Measurements from ENCODE around the gene SNX33. TPM values are rescaled to one million over a fixed set of nuclear protein-coding genes. Genes with fewer than 3 reads are reported as not detected.
A peak's percentile ranks its signal among the peaks of the same experiment; 100 is the strongest.

SNX33 gene
- total RNA-seq, 1 donor from 2014 or later = 11.4 TPM

DNA sequence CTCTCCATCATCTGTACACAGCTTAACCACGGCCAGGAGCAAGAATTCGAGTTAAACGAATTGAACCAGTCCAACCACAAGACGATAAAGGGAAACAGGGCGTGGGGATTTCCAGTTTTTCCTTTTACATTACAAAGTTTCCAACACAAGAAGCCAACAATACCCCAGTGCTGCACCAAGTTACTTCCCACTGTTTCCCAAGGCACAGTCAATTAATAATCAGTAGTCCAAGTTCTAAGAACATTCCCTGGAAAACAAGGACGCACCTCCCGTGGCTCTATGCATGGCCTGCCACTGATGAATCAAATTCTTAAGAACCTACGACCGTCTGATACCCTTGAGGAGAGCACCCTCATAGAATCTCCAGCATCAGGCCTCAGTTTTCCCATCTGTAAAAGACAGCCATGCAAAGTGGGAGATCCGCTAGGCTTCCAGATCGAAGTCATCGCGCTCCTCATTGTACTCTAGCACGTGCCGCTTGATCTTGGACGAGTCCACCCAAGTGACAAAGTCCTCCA, 8.5 kb upstream of the SNX33 start:
- Histone ChIP-seq H3K4me1 (peaks cover 48% of the 10 kb centered on the region), H3K9me3 (replicated peaks) (no peaks in the 10 kb centered on the region), H3K36me3 (no peaks in the 10 kb centered on the region), H3K4me3 (peak overlapping the region; percentile 90), H3K27me3 (ENCODE audit: low read depth) (no peaks in the 10 kb centered on the region), H3K27ac (replicated peaks) (peak overlapping the region; percentile 98)
- DNase-seq = no peak
- TF ChIP-seq, protein P1, sequence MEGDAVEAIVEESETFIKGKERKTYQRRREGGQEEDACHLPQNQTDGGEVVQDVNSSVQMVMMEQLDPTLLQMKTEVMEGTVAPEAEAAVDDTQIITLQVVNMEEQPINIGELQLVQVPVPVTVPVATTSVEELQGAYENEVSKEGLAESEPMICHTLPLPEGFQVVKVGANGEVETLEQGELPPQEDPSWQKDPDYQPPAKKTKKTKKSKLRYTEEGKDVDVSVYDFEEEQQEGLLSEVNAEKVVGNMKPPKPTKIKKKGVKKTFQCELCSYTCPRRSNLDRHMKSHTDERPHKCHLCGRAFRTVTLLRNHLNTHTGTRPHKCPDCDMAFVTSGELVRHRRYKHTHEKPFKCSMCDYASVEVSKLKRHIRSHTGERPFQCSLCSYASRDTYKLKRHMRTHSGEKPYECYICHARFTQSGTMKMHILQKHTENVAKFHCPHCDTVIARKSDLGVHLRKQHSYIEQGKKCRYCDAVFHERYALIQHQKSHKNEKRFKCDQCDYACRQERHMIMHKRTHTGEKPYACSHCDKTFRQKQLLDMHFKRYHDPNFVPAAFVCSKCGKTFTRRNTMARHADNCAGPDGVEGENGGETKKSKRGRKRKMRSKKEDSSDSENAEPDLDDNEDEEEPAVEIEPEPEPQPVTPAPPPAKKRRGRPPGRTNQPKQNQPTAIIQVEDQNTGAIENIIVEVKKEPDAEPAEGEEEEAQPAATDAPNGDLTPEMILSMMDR (IDR thresholded peaks at IDR 0.05; ENCODE audit: borderline replicate concordance) = no peak
- intact Hi-C loops (cut with micrococcal nuclease) = no loop called here

DNA sequence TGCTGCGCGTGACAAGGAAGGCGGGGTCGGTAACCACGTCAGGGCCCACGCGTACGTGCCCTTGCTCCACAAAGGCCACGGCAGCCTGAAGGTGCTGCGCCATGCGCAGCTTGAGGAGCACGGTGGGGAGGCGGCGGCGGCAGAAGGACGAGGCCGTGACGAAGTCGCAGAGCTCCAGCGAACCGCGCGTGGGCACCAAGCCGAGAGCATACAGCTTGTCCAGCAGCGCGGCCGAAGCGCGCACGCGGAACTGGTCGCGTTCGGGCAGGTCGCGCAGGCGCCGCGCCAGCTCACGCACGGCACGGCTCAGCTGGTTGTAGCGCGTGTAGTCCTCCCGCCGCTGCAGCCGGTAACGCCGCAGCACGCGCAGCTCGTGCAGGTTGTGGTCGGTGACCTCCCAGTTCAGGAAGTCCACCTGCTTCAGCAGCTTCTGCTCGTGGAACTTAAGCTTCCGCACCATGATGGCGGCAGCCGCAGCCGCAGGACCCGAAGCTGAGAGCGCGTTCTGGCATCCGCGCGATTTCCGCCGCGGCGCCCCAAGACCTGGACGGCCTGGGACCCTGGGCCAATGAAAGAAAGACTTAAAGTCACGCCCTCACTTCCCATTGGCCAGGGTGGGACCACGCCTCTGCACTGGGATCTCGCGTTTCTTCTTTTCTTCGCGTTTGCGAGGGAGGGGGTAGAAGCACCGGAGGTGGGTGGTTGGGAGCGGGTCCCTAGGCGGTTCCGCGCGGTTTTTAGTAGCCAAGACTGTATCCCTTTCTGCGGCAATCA, 7.8 kb upstream of the SNX33 start, which contains the start of gene IMP3:
Gene IMP3, minus strand, starts transcription at position 516 of the 774 bp plus-strand sequence. Its CDS starts 56 bp downstream, at position 460.
- Histone ChIP-seq H3K27ac (replicated peaks) (peak within 1 kb of the TSS; percentile 98), H3K27me3 (ENCODE audit: low read depth) (no peaks in the 10 kb centered on the region), H3K4me1 (peaks cover 48% of the 10 kb centered on the region), H3K4me3 (peak within 1 kb of the TSS; percentile 90), H3K9me3 (replicated peaks) (no peaks in the 10 kb centered on the region), H3K36me3 (no peaks in the 10 kb centered on the region)
- peak; percentile 95 for DNase-seq
- intact Hi-C loops (cut with micrococcal nuclease) = no loop called here
- TF ChIP-seq, protein P1 (IDR thresholded peaks at IDR 0.05; ENCODE audit: borderline replicate concordance) = no peak

DNA sequence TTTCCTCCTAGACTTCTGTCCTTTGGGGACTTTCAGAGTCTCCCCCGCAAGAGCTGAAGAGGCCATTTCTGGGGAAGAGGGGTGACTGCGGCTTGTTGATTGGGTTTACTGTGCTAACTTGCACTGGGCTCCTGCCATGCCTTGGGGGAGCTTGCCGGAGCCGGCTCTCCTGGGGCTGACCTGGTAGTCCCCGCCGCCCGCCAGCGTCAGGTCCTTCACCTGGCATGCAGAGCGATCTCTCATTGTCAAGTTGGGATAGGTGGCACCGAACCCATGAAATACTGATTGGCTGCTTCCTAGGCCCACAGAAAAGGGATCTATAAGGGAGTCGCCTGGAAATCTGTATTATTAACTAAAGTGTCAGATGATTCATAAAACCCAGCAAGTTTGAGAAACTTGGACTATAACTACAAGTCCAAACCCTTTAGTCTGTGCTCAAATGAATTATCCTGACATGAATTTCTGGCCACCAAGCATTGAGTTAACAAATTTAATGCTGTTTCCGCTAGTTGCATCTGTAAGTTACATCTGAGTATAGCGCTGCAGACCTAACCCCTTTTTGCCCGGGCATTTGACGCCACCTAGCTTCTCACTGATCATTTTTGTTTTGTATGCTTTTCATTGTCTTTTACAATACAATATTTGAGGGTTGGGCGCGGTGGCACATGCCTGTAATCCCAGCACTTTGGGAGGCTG, 7.1 kb upstream of the SNX33 start:
- peaks cover 50% of the 10 kb centered on the region for H3K4me1 ChIP-seq
- peak overlapping the region; percentile 90 for H3K4me3 ChIP-seq
- no peaks in the 10 kb centered on the region for H3K27me3 ChIP-seq (ENCODE audit: low read depth)
- H3K9me3 ChIP-seq (replicated peaks) = no peaks in the 10 kb centered on the region
- no peaks in the 10 kb centered on the region for H3K36me3 ChIP-seq
- peak; percentile 38 for DNase-seq
- intact Hi-C loops (cut with micrococcal nuclease) = no loop called here
- TF ChIP-seq, protein P1 (IDR thresholded peaks at IDR 0.05; ENCODE audit: borderline replicate concordance) = no peak
- H3K27ac ChIP-seq (replicated peaks) = peak overlapping the region; percentile 98

DNA sequence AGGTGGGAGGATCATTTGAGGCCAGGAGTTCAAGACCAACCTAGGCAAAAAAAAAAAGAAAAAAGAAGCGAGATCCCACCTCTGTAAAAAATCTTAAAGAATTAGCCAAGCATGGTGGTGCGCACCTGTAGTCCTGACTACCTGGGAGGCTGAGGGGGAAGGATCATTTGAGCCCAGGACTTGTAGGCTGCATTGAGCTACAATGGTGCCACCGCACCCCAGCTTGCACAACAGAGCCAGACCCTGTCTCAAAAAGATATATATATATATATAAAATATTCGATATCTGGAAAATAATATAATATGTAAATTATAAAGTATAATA, 6.6 kb upstream of the SNX33 start:
- TF ChIP-seq, protein P1 (IDR thresholded peaks at IDR 0.05; ENCODE audit: borderline replicate concordance) = no peak
- no peaks in the 10 kb centered on the region for H3K9me3 ChIP-seq (replicated peaks)
- intact Hi-C loops (cut with micrococcal nuclease) = no loop called here
- H3K27ac ChIP-seq (replicated peaks) = peak overlapping the region; percentile 98
- H3K27me3 ChIP-seq (ENCODE audit: low read depth) = no peaks in the 10 kb centered on the region
- H3K4me1 ChIP-seq = peaks cover 54% of the 10 kb centered on the region
- DNase-seq = no peak
- no peak overlapping the region for H3K4me3 ChIP-seq
- H3K36me3 ChIP-seq = no peaks in the 10 kb centered on the region

DNA sequence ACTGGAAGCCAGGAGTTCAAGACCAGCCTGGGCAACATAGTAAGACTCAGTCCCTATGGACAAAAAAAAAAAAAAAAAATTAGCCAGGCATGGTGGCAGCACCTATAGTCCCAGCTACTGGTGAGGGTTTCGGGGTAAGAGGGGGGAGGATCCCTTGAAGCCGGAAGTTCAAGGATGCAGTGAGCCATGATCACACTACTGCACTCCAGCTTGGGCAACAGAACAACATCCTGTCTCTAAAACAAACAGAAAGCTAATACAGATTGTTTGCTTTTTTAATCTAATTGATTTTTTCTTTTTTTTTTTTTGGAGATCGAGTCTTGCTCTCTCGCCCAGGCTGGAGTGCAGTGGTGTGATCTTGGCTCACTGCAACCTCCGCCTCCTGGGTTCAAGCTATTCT, 6.1 kb upstream of the SNX33 start:
- Histone ChIP-seq H3K27me3 (ENCODE audit: low read depth) (no peaks in the 10 kb centered on the region), H3K36me3 (no peaks in the 10 kb centered on the region), H3K27ac (replicated peaks) (no peak overlapping the region), H3K4me1 (peaks cover 54% of the 10 kb centered on the region), H3K4me3 (no peak overlapping the region), H3K9me3 (replicated peaks) (no peaks in the 10 kb centered on the region)
- intact Hi-C loops (cut with micrococcal nuclease) = no loop called here
- TF ChIP-seq, protein P1 (IDR thresholded peaks at IDR 0.05; ENCODE audit: borderline replicate concordance) = no peak
- DNase-seq = no peak

Data from left ventricle myocardium inferior (tissue), 1 donor.